ENCODE data around the gene GAK.

- TF ChIP-seq CTCF (conservative IDR thresholded peaks at IDR 0.05; ENCODE audit: low read depth, low read length) = peak; percentile 34
- no peak for TF ChIP-seq EZH2phosphoT487 (IDR thresholded peaks at IDR 0.05; ENCODE audit: borderline replicate concordance, low read length)
- TF ChIP-seq EZH2 (IDR thresholded peaks at IDR 0.05; ENCODE audit: low read length, unreplicated experiment) = no peak
These were observed 40.4 kb downstream of the GAK start for GRCh38 chr4:891747-892146.
